PFSK-1 (cell line): ENCODE data around the gene CMTM1.

ENCODE experiments used
- POLR2AphosphoS5 ChIP-seq: IDR thresholded peaks from 2 replicates; pipeline ENCODE4 v1.6.1; 2012; ENCODE audit warnings: low read depth, mild to moderate bottlenecking, control low read depth, low read length, moderate library complexity
- SIN3A ChIP-seq: IDR thresholded peaks from 2 replicates; pipeline ENCODE4 v1.6.1; 2012; ENCODE audit warnings: mild to moderate bottlenecking, low read length, moderate library complexity, borderline replicate concordance; ENCODE audit not compliant: insufficient read depth
- TAF1 ChIP-seq: IDR thresholded peaks from 2 replicates; pipeline ENCODE4 v1.6.1; 2012; ENCODE audit warnings: low read length, control low read depth, borderline replicate concordance; ENCODE audit not compliant: insufficient read depth
- TF ChIP-seq, protein P1 (sequence below), 2 experiments: IDR thresholded peaks; 2 replicates each; pipeline versions ENCODE4 v1.6.1 to v1.8.0; 2011 to 2012; ENCODE audit warnings: low read depth in 2 of 2, low read length in 2 of 2, control low read depth in 1 of 2, inconsistent platforms in 1 of 2, mild to moderate bottlenecking in 1 of 2, moderate library complexity in 1 of 2; ENCODE audit not compliant: insufficient read depth in 1 of 2

DNA sequence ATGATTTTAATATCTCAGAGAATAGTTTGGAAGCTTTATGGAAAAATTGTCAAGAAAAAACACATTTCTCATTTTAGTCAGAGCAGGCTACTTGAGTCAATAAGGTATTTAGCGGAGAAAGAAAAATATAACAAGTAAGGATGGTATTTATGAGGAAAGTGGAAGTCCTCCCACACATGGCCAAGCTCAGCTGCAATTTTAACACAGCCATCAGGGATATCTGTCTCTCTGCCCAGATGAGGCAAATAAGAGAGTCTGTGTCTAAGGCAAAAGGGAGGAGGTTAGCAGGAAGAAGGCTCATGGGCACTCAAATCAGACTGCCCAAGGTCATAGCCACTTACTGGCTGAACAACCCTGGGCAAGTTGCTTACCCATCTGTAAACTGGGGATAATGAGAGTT is 7.8 kb downstream of the CMTM1 start:
- TF ChIP-seq, protein P1, sequence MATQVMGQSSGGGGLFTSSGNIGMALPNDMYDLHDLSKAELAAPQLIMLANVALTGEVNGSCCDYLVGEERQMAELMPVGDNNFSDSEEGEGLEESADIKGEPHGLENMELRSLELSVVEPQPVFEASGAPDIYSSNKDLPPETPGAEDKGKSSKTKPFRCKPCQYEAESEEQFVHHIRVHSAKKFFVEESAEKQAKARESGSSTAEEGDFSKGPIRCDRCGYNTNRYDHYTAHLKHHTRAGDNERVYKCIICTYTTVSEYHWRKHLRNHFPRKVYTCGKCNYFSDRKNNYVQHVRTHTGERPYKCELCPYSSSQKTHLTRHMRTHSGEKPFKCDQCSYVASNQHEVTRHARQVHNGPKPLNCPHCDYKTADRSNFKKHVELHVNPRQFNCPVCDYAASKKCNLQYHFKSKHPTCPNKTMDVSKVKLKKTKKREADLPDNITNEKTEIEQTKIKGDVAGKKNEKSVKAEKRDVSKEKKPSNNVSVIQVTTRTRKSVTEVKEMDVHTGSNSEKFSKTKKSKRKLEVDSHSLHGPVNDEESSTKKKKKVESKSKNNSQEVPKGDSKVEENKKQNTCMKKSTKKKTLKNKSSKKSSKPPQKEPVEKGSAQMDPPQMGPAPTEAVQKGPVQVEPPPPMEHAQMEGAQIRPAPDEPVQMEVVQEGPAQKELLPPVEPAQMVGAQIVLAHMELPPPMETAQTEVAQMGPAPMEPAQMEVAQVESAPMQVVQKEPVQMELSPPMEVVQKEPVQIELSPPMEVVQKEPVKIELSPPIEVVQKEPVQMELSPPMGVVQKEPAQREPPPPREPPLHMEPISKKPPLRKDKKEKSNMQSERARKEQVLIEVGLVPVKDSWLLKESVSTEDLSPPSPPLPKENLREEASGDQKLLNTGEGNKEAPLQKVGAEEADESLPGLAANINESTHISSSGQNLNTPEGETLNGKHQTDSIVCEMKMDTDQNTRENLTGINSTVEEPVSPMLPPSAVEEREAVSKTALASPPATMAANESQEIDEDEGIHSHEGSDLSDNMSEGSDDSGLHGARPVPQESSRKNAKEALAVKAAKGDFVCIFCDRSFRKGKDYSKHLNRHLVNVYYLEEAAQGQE (IDR thresholded peaks at IDR 0.05; ENCODE audit: insufficient read depth in 1 of 2, low read depth in 2 of 2, low read length in 2 of 2): no peak
- TF ChIP-seq POLR2AphosphoS5 (no peak), SIN3A (no peak), TAF1 (no peak)
